Left lobe of liver (tissue), 2 donors: ENCODE results near the gene PRCD. TPM values are rescaled to one million over a fixed set of nuclear protein-coding genes. Genes with fewer than 3 reads are reported as not detected.

ENCODE experiments used
- ATAC-seq: fragments of 200-7000 bp; cut with Tn5 transposase; one replicate; pipeline ENCODE4 v1.9.1; 2020; ENCODE audit warnings: mild to moderate bottlenecking, moderate library complexity
- DNase-seq: peaks from one replicate; pipeline ENCODE4 v3.0.0-alpha.2; 2020; ENCODE audit warnings: low spot score
- total RNA-seq: library from RNA; stranded (reverse); gene quantifications from one replicate; pipeline ENCODE4 v1.2.1, GENCODE V29; 2021
- donor health status: DM: no; HTN: no; CAD: no; lungs with moderate emphysema.
- donor health status: DM: no; HTN: yes; CAD: no.

The PRCD gene
- total RNA-seq, 1 donor from 2014 or later: 0.15 TPM

DNA sequence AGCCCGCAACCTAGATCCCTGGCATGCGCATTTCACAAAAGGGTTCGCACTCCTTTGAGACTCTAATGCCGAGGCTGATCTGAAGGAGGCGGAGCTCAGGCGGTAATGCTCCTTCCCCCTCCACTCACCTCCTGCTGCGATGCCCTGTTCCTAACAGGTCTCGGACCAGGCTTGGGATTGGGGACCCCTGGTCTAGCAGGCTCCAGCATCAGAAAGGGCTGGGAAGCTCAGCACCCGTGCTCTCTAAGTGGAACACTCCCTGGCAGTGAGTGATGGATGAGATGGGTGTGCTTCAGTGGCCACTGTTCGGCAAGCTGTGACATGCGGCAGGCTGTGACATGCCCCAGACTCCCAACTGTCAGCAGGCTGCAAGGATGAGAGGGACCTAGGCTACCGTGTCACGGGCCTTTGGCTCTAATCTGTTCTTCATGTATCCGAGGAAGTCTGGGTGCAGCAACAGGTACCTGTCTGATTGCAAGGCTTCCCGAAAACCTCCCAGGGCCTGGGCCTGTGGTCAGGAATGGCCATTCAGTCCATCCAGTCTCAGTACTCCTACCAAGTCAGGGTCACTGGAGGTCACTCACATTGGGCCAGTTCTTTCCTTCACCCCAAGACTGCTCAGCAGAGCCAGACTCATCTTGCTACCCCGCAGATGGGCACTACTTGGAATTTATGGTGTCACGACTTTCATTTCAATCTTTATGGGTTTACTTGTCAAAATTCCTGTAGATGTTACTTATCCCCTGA lies 47.1 kb downstream of the PRCD start:
- ATAC-seq (no peak), DNase-seq (no peak)

GRCh38 chr17:76588182-76588581 lies 48.3 kb downstream of the PRCD start:
- DNase-seq: peak; percentile 90
- ATAC-seq: peak; percentile 74

DNA sequence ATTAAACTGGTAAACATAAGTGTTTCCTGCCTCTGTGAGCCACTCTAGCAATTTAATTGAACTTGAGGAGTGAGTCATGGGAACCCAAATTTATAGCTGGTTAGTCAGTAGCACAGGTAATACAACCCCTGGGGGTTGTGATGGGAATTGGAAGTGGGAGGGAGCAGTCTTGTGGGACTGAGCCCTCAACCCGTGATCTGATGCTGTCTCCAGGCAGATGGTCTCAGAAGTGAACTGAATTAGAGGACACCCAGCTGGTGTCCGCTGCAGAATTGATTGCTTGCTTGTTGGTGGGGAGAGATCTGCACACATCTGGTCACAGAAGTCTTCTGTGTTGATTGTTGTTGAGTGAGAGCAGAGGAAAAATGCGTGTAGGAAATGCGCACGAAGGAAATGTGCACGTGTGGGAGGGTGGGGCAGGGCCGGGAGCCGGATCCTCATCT lies 53.6 kb downstream of the PRCD start:
- ATAC-seq: no peak
- no peak for DNase-seq

DNA sequence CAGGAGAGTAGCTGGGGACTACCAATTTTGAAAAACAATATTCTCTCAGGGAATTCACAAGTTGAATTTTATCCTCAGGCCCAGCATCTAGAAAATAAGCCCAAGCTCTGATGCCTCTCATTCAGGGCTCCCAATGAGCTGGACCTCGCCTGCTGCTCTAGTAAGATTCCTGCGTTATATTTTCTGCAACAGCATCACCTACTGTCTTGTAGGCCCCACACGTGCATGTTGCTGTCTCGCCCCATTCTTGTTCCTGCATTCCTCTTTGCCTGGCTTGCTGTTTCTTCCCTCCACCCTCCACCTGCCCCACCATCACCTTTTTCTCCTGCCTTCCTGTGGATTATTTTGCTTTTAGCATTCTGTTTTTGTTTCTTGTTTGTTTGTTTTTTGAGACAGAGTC lies 54.1 kb downstream of the PRCD start:
- DNase-seq (no peak), ATAC-seq (no peak)

- DNase-seq (no peak), ATAC-seq (no peak)
Measured at GRCh38 chr17:76594690-76595089, 54.8 kb downstream of the PRCD start.

Other genes with a start within 250 kb of the PRCD start
- 2.6 TPM for gene QRICH2, start 231.8 kb upstream of the PRCD start, total RNA-seq
- gene PRPSAP1, start 186.1 kb upstream of the PRCD start, total RNA-seq: 55.0 TPM
- gene SPHK1, start 155.4 kb upstream of the PRCD start, total RNA-seq: 0.93 TPM
- gene UBE2O, start 86.9 kb upstream of the PRCD start, total RNA-seq: 9.8 TPM
- gene AANAT, start 72.4 kb upstream of the PRCD start, total RNA-seq: not detected
- gene RHBDF2, start 38.6 kb upstream of the PRCD start, total RNA-seq: 8.9 TPM
- 5.0 TPM for gene CYGB, start 2.3 kb upstream of the PRCD start, total RNA-seq
- gene ST6GALNAC2, start 45.8 kb downstream of the PRCD start, total RNA-seq: 4.0 TPM
- gene ST6GALNAC1, start 103.7 kb downstream of the PRCD start, total RNA-seq: 0.75 TPM
- 9.3 TPM for gene MXRA7, start 170.9 kb downstream of the PRCD start, total RNA-seq
- 11.3 TPM for gene JMJD6, start 186.6 kb downstream of the PRCD start, total RNA-seq
- gene METTL23, start 186.8 kb downstream of the PRCD start, total RNA-seq: 17.5 TPM
- 78.1 TPM for gene SRSF2, start 197.3 kb downstream of the PRCD start, total RNA-seq
- gene MFSD11, start 198.1 kb downstream of the PRCD start, total RNA-seq: 13.4 TPM